Measurements from ENCODE around the gene CDA.

CDA gene

DNA sequence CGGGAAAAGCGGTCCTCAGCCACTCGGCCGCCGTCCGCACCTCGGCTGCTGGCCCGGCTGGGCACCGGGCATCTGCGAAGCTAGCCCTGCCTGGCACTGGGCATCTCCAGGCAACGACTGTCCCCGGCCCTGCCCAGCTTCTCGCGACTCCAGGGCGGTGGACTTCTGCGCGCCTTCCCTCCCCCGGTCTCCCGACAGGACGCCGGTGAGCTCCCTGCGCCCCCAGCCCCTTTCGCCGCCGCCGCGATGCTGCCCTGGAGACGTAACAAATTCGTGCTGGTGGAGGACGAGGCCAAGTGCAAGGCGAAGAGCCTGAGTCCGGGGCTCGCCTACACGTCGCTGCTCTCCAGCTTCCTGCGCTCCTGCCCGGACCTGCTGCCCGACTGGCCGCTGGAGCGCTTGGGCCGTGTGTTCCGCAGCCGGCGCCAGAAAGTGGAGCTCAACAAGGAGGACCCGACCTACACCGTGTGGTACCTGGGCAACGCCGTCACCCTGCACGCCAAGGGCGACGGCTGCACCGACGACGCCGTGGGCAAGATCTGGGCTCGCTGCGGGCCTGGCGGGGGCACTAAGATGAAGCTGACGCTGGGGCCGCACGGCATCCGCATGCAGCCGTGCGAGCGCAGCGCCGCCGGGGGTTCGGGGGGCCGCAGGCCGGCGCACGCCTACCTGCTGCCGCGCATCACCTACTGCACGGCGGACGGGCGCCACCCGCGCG lies 36.0 kb upstream of the CDA start:
- no peaks in the 10 kb centered on the region for H3K36me3 Mint-ChIP-seq (ENCODE audit: low read depth)
- TF ChIP-seq CTCF (IDR thresholded peaks at IDR 0.05; ENCODE audit: unreplicated experiment in 3 of 3): no peak
- peak overlapping the region; percentile 88 to 92 (median 89) for H3K4me3 Mint-ChIP-seq
- peaks cover 43% of the 10 kb centered on the region for H3K27me3 Mint-ChIP-seq (ENCODE audit: low read depth)
- H3K27ac Mint-ChIP-seq: no peak overlapping the region
- H3K9me3 Mint-ChIP-seq: no peaks in the 10 kb centered on the region
- peaks cover 26% of the 10 kb centered on the region for H3K4me1 Mint-ChIP-seq

GRCh38 chr1:20555025-20555757 lies 33.7 kb upstream of the CDA start:
- Mint-ChIP-seq H3K4me3 (peak overlapping the region; percentile 36 to 87 (median 80)), H3K9me3 (no peaks in the 10 kb centered on the region), H3K27me3 (ENCODE audit: low read depth) (peaks cover 42% of the 10 kb centered on the region), H3K4me1 (peaks cover 26% of the 10 kb centered on the region), H3K27ac (no peak overlapping the region), H3K36me3 (ENCODE audit: low read depth) (no peaks in the 10 kb centered on the region)
- no peak for TF ChIP-seq CTCF (IDR thresholded peaks at IDR 0.05; ENCODE audit: unreplicated experiment in 3 of 3)

DNA sequence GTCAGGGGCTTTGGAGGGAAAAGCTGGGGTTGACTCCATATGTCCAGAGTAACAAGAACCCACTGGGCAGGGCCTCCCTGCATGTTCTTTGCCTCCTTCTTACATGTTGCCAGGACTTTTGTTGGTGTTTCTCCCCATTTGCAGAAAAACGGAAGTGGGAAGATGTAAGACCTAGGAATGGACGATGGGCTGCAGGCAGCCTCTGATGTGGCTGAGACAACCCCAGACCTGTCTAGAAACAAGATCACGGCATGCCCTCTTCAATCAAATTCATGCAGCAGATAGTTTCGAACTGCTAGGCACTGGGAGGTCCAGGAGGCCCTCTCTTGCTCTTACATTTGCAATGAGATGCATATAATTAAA lies 33.2 kb upstream of the CDA start:
- no peak overlapping the region for H3K27ac Mint-ChIP-seq
- no peaks in the 10 kb centered on the region for H3K36me3 Mint-ChIP-seq (ENCODE audit: low read depth)
- no peak for TF ChIP-seq CTCF (IDR thresholded peaks at IDR 0.05; ENCODE audit: unreplicated experiment in 3 of 3)
- H3K4me1 Mint-ChIP-seq: peaks cover 26% of the 10 kb centered on the region
- H3K4me3 Mint-ChIP-seq: peak overlapping the region in 2 of 3 experiments; percentile 23 to 87
- H3K9me3 Mint-ChIP-seq: no peaks in the 10 kb centered on the region
- peaks cover 45% of the 10 kb centered on the region for H3K27me3 Mint-ChIP-seq (ENCODE audit: low read depth)

DNA sequence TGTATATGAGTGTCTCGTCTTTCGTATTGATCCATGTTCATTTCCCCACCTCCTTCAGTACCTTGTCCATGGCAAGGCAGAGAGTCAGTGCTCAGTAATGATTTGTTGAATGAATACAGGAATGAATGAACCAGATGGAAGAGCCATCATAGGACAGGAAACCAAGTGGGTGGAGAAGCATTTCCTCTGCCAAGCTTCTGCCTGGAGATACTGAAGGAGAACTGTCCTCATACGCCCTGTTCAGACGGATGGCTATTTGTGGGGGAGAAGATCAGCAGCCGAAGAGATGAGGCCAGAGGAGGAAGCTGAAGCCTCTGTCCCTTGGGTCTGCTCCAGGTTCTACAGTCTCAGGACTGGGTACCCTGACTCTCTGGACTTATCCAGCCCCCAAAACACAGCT lies 30.7 kb upstream of the CDA start:
- no peaks in the 10 kb centered on the region for H3K9me3 Mint-ChIP-seq
- no peak overlapping the region for H3K4me3 Mint-ChIP-seq
- peaks cover 19% of the 10 kb centered on the region for H3K4me1 Mint-ChIP-seq
- peaks cover 40% of the 10 kb centered on the region for H3K27me3 Mint-ChIP-seq (ENCODE audit: low read depth)
- no peak for TF ChIP-seq CTCF (IDR thresholded peaks at IDR 0.05; ENCODE audit: unreplicated experiment in 3 of 3)
- H3K36me3 Mint-ChIP-seq (ENCODE audit: low read depth): no peaks in the 10 kb centered on the region
- no peak overlapping the region for H3K27ac Mint-ChIP-seq

GRCh38 chr1:20560966-20561365 lies 27.9 kb upstream of the CDA start:
- Mint-ChIP-seq H3K9me3 (no peaks in the 10 kb centered on the region), H3K27ac (no peak overlapping the region), H3K4me1 (no peaks in the 10 kb centered on the region), H3K4me3 (no peak overlapping the region), H3K36me3 (ENCODE audit: low read depth) (no peaks in the 10 kb centered on the region), H3K27me3 (ENCODE audit: low read depth) (peaks cover 18% of the 10 kb centered on the region)
- TF ChIP-seq CTCF (IDR thresholded peaks at IDR 0.05; ENCODE audit: unreplicated experiment in 3 of 3): no peak

Measured in nephron (organoid).